Liver (tissue), 9 donors: Measurements from ENCODE around the gene C19orf25. TPM values are rescaled to one million over a fixed set of nuclear protein-coding genes. Genes with fewer than 3 reads are reported as not detected.

Experiments used
- DNase-seq: peaks from one replicate; pipeline ENCODE4 v3.0.0-alpha.2; 2017; ENCODE audit warnings: low spot score
- H3K27ac ChIP-seq, 2 donors: one replicate each; pipeline ENCODE4 v1.7.0; 2013; ENCODE audit warnings: inconsistent platforms in 2 of 2, low read length in 2 of 2, control low read depth in 1 of 2, low read depth in 1 of 2, mild to moderate bottlenecking in 1 of 2
- H3K27me3 ChIP-seq, 4 donors: one replicate each; pipeline versions ENCODE4 v1.6.1 to v1.7.0; 2013; ENCODE audit warnings: low read length in 3 of 4, inconsistent platforms in 1 of 4, mild to moderate bottlenecking in 1 of 4, moderate library complexity in 1 of 4; ENCODE audit not compliant: control insufficient read depth in 4 of 4, insufficient read depth in 4 of 4
- H3K36me3 ChIP-seq, 4 donors: one replicate each; pipeline versions ENCODE4 v1.6.1 to v1.7.0; 2013; ENCODE audit warnings: low read length in 3 of 4, mild to moderate bottlenecking in 3 of 4, low read depth in 1 of 4, moderate library complexity in 1 of 4; ENCODE audit not compliant: control insufficient read depth in 4 of 4, insufficient read depth in 3 of 4
- H3K4me1 ChIP-seq, 4 donors: one replicate each; pipeline versions ENCODE4 v1.6.1 to v1.7.0; 2013; ENCODE audit warnings: low read length in 3 of 4, mild to moderate bottlenecking in 3 of 4, moderate library complexity in 1 of 4; ENCODE audit not compliant: control insufficient read depth in 4 of 4, insufficient read depth in 4 of 4
- H3K4me3 ChIP-seq, 3 donors: one replicate each; pipeline versions ENCODE4 v1.6.1 to v1.7.0; 2013; ENCODE audit warnings: low read length in 3 of 3, control low read depth in 1 of 3, low read depth in 1 of 3, mild to moderate bottlenecking in 1 of 3
- H3K9ac ChIP-seq, 2 donors: one replicate each; pipeline ENCODE4 v1.7.0; 2013; ENCODE audit warnings: low read length in 2 of 2, mild to moderate bottlenecking in 2 of 2, moderate library complexity in 2 of 2, control low read depth in 1 of 2, low read depth in 1 of 2
- H3K9me3 ChIP-seq, 4 donors: one replicate each; pipeline versions ENCODE4 v1.6.1 to v1.7.0; 2013; ENCODE audit warnings: low read length in 3 of 4; ENCODE audit not compliant: control insufficient read depth in 4 of 4
- FOXA1 ChIP-seq: IDR thresholded peaks from 2 replicates; pipeline ENCODE4 v1.6.1; 2016; ENCODE audit warnings: antibody characterized with exemption
- FOXA2 ChIP-seq: IDR thresholded peaks from 2 replicates; pipeline ENCODE4 v1.6.1; 2016; ENCODE audit warnings: antibody characterized with exemption
- GABPA ChIP-seq, 2 donors: IDR thresholded peaks in 1 of 2; conservative IDR thresholded peaks in 1 of 2; 2 replicates each; pipeline ENCODE4 v1.6.1; 2016; ENCODE audit warnings: antibody characterized with exemption in 2 of 2, mild to moderate bottlenecking in 1 of 2, moderate library complexity in 1 of 2
- HNF4A ChIP-seq, 2 donors: conservative IDR thresholded peaks; 2 replicates each; pipeline ENCODE4 v1.6.1; 2016; ENCODE audit warnings: antibody characterized with exemption in 2 of 2, mild to moderate bottlenecking in 2 of 2
- HNF4G ChIP-seq: IDR thresholded peaks from 2 replicates; pipeline ENCODE4 v1.6.1; 2016; ENCODE audit warnings: antibody characterized with exemption
- JUND ChIP-seq, 2 donors: IDR thresholded peaks; 2 replicates each; pipeline ENCODE4 v1.6.1; 2016; ENCODE audit warnings: antibody characterized with exemption in 2 of 2
- RAD21 ChIP-seq, 2 donors: IDR thresholded peaks; 2 replicates each; pipeline ENCODE4 v1.6.1; 2016; ENCODE audit warnings: antibody characterized with exemption in 2 of 2, mild to moderate bottlenecking in 2 of 2
- RXRA ChIP-seq, 2 donors: IDR thresholded peaks; 2 replicates each; pipeline ENCODE4 v1.6.1; 2017 to 2018; ENCODE audit warnings: antibody characterized with exemption in 2 of 2, mild to moderate bottlenecking in 1 of 2
- TAF1 ChIP-seq: conservative IDR thresholded peaks from 2 replicates; pipeline ENCODE4 v1.6.1; 2016; ENCODE audit warnings: antibody characterized with exemption, mild to moderate bottlenecking
- WGBS: extraction: QIAGEN DNeasy Blood & Tissue Kit; methylation state at CpG from one replicate; pipeline ENCODE4 v1.1.7; 2013; 5-methylcytosine and 5-hydroxymethylcytosine counted together
- polyA plus RNA-seq, 2 donors: library from polyadenylated mRNA; stranded (reverse) in 1 of 2; unstranded in 1 of 2; fragments of 200-250 nt in 1 of 2; fragments of >200 nt in 1 of 2; fragmentation: Nextera tagmentation in 1 of 2; extraction: Ambion mirVana in 1 of 2; gene quantifications; one replicate each; pipeline versions ENCODE4 v1.2.1 to v1.2.3, GENCODE V29; 2013 to 2015
- total RNA-seq, 2 donors: library from RNA; depleted of rRNA; stranded (reverse); fragments of >200 nt; gene quantifications; one replicate each; pipeline ENCODE4 v1.2.3, GENCODE V29; 2014
- TF ChIP-seq, protein P1 (sequence below): IDR thresholded peaks from 2 replicates; pipeline ENCODE4 v1.6.1; 2016; ENCODE audit warnings: antibody characterized with exemption
- TF ChIP-seq, protein P2 (sequence below): IDR thresholded peaks from 2 replicates; pipeline ENCODE4 v1.6.1; 2016; ENCODE audit warnings: antibody characterized with exemption
- TF ChIP-seq, protein P3 (sequence below): fragments of 150-350 bp; IDR thresholded peaks from 2 replicates; pipeline ENCODE4 v1.5.1; 2017; ENCODE audit warnings: improper control_type of control experiment, low read depth, low read length; ENCODE audit not compliant: missing input control
- donor health status: healthy.
- donor health status: healthy.
- donor health status: healthy.
- donor health status: healthy.
- donor health status: healthy.

The C19orf25 gene
- total and polyA plus RNA-seq, 4 donors: 15.1 to 19.8 (median 18.5) TPM

DNA sequence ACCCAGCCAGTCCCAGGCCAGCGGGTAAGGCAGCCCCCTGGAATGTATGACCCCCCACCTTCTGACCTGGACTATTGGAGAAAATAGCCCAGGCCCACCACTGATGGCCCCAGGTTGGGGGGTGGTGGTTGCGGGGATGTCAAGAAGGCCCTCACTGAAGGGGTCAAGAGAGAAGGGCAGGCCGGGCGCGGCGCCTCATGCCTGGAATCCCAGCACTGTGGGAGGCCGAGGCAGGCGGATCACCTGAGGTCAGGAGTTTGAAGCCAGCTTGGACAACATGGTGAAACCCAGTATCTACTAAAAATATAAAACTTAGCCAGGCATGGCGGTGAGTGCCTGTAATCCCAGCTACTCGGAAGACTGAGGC lies 35.3 kb upstream of the C19orf25 start:
- Histone ChIP-seq H3K4me3 (no peak overlapping the region), H3K36me3 (no peaks in the 10 kb centered on the region), H3K4me1 (peaks cover 0 to 17% (median 7%) of the 10 kb centered on the region in 4 donors), H3K27ac (no peak overlapping the region), H3K9me3 (no peaks in the 10 kb centered on the region), H3K27me3 (peaks cover 0 to 3% (median 0%) of the 10 kb centered on the region in 4 donors), H3K9ac (no peak overlapping the region)
- WGBS: 72% methylated on average over 10 of the region's 10 CpGs
- TF ChIP-seq JUND (IDR thresholded peaks at IDR 0.05) (no peak), FOXA2 (no peak), RXRA (IDR thresholded peaks at IDR 0.05) (no peak), HNF4G (no peak)
- TF ChIP-seq, protein P1, sequence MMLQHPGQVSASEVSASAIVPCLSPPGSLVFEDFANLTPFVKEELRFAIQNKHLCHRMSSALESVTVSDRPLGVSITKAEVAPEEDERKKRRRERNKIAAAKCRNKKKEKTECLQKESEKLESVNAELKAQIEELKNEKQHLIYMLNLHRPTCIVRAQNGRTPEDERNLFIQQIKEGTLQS: no peak
- TF ChIP-seq, protein P2, sequence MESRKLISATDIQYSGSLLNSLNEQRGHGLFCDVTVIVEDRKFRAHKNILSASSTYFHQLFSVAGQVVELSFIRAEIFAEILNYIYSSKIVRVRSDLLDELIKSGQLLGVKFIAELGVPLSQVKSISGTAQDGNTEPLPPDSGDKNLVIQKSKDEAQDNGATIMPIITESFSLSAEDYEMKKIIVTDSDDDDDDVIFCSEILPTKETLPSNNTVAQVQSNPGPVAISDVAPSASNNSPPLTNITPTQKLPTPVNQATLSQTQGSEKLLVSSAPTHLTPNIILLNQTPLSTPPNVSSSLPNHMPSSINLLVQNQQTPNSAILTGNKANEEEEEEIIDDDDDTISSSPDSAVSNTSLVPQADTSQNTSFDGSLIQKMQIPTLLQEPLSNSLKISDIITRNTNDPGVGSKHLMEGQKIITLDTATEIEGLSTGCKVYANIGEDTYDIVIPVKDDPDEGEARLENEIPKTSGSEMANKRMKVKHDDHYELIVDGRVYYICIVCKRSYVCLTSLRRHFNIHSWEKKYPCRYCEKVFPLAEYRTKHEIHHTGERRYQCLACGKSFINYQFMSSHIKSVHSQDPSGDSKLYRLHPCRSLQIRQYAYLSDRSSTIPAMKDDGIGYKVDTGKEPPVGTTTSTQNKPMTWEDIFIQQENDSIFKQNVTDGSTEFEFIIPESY: no peak
- DNase-seq: no peak

DNA sequence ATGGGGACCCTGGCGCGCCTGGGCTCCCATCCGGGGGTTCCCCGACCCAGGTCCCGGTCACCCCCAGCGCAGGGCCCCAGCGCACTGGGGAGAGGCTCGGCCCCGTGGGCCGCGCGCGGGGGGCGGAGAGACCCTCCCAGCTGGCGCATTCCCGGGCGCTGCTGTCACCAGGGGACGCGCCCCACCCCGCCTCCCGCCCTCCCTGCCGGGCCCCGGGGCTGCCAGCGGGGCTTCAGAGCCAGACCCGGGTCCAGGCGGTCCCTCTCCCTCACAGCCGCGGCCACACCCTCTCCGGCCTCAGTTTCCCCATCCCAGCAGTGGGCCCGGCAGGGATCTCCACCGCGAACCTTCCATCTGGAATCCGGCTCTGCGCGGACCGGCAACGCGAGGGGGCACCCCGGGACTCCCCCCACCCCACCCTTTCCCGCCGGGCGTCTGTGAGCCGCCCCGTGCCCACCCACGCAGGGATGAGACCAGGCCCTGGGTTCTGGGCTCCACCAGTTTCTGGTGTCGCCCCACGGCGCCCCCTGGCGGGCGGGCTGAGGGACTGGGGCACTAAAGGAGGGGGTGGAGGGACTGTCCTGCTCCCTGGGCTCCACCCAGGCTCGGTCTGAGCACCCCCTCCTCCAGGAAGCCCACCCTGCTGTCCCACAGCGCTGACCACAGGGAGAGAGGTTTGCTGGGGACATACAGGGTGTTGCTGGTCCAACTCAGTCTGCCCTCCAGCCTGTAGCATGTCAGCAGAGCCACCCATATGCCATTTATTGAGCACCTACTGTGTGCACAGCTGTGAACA lies 34.7 kb upstream of the C19orf25 start:
- Histone ChIP-seq H3K27me3 (peaks cover 0 to 3% (median 0%) of the 10 kb centered on the region in 4 donors), H3K36me3 (no peaks in the 10 kb centered on the region), H3K4me1 (peaks cover 0 to 17% (median 7%) of the 10 kb centered on the region in 4 donors), H3K9me3 (no peaks in the 10 kb centered on the region), H3K9ac (no peak overlapping the region), H3K27ac (no peak overlapping the region), H3K4me3 (peak overlapping the region in 1 of 3 donors; percentile 40)
- TF ChIP-seq, protein P3, sequence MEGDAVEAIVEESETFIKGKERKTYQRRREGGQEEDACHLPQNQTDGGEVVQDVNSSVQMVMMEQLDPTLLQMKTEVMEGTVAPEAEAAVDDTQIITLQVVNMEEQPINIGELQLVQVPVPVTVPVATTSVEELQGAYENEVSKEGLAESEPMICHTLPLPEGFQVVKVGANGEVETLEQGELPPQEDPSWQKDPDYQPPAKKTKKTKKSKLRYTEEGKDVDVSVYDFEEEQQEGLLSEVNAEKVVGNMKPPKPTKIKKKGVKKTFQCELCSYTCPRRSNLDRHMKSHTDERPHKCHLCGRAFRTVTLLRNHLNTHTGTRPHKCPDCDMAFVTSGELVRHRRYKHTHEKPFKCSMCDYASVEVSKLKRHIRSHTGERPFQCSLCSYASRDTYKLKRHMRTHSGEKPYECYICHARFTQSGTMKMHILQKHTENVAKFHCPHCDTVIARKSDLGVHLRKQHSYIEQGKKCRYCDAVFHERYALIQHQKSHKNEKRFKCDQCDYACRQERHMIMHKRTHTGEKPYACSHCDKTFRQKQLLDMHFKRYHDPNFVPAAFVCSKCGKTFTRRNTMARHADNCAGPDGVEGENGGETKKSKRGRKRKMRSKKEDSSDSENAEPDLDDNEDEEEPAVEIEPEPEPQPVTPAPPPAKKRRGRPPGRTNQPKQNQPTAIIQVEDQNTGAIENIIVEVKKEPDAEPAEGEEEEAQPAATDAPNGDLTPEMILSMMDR: peak; percentile 67
- peak; percentile 64 to 79 for TF ChIP-seq RAD21 (IDR thresholded peaks at IDR 0.05)
- TF ChIP-seq FOXA1: no peak
- no peak for TF ChIP-seq JUND (IDR thresholded peaks at IDR 0.05)
- no peak for TF ChIP-seq HNF4G
- TF ChIP-seq TAF1: no peak
- WGBS: 8% methylated on average over 52 of the region's 52 CpGs
- DNase-seq: peak; percentile 66

DNA sequence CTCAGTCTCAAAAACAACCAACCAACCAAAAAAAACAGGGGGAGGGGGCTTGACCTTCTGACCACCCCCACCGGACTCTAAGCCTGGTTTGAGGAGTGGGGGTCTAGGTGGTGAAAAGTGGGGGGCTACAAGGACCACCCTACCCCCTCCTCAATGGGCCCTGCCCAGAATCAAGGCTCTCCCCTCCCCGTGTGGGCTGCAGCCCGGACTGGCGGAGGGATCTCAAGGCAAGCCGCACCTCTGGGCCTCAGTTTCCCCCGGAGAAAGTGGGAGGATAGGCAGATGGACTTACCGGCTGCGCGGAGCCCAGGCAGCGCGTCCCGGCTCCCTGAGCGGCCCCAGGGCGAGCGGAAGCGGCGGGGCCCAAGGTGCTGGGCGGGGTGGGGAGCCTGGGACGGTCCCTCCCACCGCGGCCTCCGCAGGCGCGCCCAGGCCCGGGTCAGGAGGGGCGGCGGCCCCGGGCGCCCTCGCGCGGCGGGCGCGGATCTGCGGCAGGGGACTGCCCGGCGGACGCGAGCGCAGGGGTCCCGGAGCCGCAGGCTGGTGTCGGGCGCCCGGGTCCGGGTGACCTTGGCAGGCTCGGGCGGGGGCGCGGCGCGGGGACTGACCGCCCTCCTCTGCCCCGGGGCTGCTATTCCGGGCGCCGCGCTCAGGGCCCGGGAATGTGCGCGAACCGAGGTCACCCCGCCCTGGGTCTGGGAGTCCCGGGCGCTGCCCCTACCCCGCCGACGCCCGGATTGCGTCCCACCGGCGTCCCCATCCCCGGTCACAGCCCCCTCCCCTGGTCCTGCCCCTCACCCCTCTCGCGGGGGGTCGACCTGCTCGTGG lies 33.9 kb upstream of the C19orf25 start, which contains the start of gene ADAMTSL5:
Gene ADAMTSL5 (minus strand): TSS at position 349 of the 828 bp plus-strand sequence. CDS start 2,076 bp downstream, outside the sequence.
- Histone ChIP-seq H3K9ac (no peak within 1 kb of the TSS), H3K4me1 (peaks cover 0 to 19% (median 9%) of the 10 kb centered on the region in 4 donors), H3K36me3 (no peaks in the 10 kb centered on the region), H3K27ac (no peak within 1 kb of the TSS), H3K9me3 (no peaks in the 10 kb centered on the region), H3K4me3 (peak within 1 kb of the TSS in 2 of 3 donors; percentile 37 to 40), H3K27me3 (peaks cover 0 to 3% (median 0%) of the 10 kb centered on the region in 4 donors)
- peak; percentile 63 for DNase-seq
- 4% methylated on average over 78 of the region's 78 CpGs for WGBS
- peak in 1 of 2 donors; percentile 16 for TF ChIP-seq RAD21 (IDR thresholded peaks at IDR 0.05)
- TF ChIP-seq, protein P3: peak; percentile 17
- TF ChIP-seq, protein P2: no peak
- TF ChIP-seq GABPA (IDR thresholded peaks at IDR 0.05 in 1 of 2, conservative IDR thresholded peaks at IDR 0.05 in 1 of 2): no peak
- TF ChIP-seq, protein P1: no peak
- TF ChIP-seq HNF4A (conservative IDR thresholded peaks at IDR 0.05): no peak
